ENCODE results near the gene HBG1. TPM values are rescaled to one million over a fixed set of nuclear protein-coding genes. Genes with fewer than 3 reads are reported as not detected.

Gene HBG1
- total RNA-seq, 2 donors from 2014 or later, result not detected

GRCh38 chr11:5291207-5291838, 41.7 kb upstream of the HBG1 start:
- no peak overlapping the region for H3K4me3 ChIP-seq
- H3K4me1 ChIP-seq, result no peaks in the 10 kb centered on the region
- H3K36me3 ChIP-seq (replicated peaks in 1 of 2; ENCODE audit: insufficient read depth in 1 of 2, low read depth in 2 of 2), result no peaks in the 10 kb centered on the region
- no peak for TF ChIP-seq POLR2A (IDR thresholded peaks at IDR 0.05)
- TF ChIP-seq, protein P1, sequence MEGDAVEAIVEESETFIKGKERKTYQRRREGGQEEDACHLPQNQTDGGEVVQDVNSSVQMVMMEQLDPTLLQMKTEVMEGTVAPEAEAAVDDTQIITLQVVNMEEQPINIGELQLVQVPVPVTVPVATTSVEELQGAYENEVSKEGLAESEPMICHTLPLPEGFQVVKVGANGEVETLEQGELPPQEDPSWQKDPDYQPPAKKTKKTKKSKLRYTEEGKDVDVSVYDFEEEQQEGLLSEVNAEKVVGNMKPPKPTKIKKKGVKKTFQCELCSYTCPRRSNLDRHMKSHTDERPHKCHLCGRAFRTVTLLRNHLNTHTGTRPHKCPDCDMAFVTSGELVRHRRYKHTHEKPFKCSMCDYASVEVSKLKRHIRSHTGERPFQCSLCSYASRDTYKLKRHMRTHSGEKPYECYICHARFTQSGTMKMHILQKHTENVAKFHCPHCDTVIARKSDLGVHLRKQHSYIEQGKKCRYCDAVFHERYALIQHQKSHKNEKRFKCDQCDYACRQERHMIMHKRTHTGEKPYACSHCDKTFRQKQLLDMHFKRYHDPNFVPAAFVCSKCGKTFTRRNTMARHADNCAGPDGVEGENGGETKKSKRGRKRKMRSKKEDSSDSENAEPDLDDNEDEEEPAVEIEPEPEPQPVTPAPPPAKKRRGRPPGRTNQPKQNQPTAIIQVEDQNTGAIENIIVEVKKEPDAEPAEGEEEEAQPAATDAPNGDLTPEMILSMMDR (IDR thresholded peaks at IDR 0.05), result peak in 3 of 7 experiments; percentile 6 to 28 (median 15)
- intact Hi-C loops (cut with DNase I), result no loop called here
- no peak for ATAC-seq
- no peak overlapping the region for H3K27ac ChIP-seq
- H3K9me3 ChIP-seq, result no peaks in the 10 kb centered on the region
- no peak for DNase-seq
- WGBS, 2 donors, result 66 to 73% methylated on average over 1 of the region's 1 CpG
- no peaks in the 10 kb centered on the region for H3K27me3 ChIP-seq

GRCh38 chr11:5290106-5290505, 40.4 kb upstream of the HBG1 start:
- Histone ChIP-seq H3K4me1 (no peaks in the 10 kb centered on the region), H3K36me3 (replicated peaks in 1 of 2; ENCODE audit: insufficient read depth in 1 of 2, low read depth in 2 of 2) (no peaks in the 10 kb centered on the region), H3K4me3 (no peak overlapping the region), H3K9me3 (no peaks in the 10 kb centered on the region), H3K27me3 (no peaks in the 10 kb centered on the region), H3K27ac (no peak overlapping the region)
- no peak for ATAC-seq
- no peak for TF ChIP-seq POLR2A (IDR thresholded peaks at IDR 0.05)
- TF ChIP-seq, protein P1 (IDR thresholded peaks at IDR 0.05), result no peak
- intact Hi-C loops (cut with DNase I), result no loop called here
- DNase-seq, result no peak
- 78 to 88% methylated on average over 1 of the region's 1 CpG for WGBS, 2 donors

DNA sequence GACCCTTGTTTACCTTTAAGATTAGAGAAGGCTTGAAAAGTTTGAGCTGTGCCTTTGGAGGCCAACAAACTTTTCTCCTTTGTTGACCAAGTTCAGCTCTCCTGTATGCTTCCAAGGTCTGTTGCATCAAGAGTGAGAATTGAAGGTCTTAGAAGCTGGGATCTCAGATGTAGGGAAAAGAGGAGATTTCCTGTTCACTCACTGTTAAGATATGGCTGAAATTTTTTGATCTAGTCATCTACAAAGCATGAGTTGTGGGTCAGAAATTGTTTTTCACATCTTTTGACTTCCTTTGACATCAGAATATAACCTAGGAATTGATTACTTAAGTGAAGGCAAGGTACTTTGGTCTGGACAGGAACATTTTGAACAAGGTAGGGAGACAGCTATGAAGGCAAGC, 40.0 kb upstream of the HBG1 start:
- no peaks in the 10 kb centered on the region for H3K36me3 ChIP-seq (replicated peaks in 1 of 2; ENCODE audit: insufficient read depth in 1 of 2, low read depth in 2 of 2)
- no peaks in the 10 kb centered on the region for H3K4me1 ChIP-seq
- DNase-seq, result no peak
- no peak overlapping the region for H3K4me3 ChIP-seq
- H3K27ac ChIP-seq, result no peak overlapping the region
- ATAC-seq, result no peak
- TF ChIP-seq, protein P1 (IDR thresholded peaks at IDR 0.05), result no peak
- no peak for TF ChIP-seq POLR2A (IDR thresholded peaks at IDR 0.05)
- H3K27me3 ChIP-seq, result no peaks in the 10 kb centered on the region
- intact Hi-C loops (cut with DNase I), result no loop called here
- no peaks in the 10 kb centered on the region for H3K9me3 ChIP-seq

DNA sequence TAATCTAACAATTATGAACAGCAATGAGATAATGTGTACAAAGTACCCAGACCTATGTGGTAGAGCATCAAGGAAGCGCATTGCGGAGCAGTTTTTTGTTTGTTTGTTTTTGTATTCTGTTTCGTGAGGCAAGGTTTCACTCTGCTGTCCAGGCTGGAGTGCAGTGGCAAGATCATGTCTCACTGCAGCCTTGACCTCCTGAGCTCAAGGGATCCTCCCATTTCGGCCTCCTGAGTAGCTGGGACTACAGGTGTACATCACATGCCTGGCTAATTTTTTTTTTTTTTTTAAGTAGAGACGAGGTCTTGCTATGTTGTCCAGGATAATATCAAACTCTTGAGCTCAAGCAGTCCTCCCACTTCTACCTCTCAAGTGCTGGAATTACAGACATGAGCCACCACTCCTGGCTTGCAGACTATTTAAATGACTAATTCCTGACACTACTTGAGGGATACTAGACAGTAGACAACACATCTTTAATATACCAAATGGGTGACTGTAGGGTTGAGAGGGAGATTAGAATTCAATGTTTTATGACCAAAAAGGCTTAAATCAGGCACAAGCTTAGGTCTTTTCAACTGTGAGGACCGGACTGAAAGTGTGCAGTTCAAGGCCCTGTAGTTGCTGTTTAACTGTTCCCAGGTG, 39.4 kb upstream of the HBG1 start:
- Histone ChIP-seq H3K27ac (no peak overlapping the region), H3K9me3 (no peaks in the 10 kb centered on the region), H3K27me3 (no peaks in the 10 kb centered on the region), H3K36me3 (replicated peaks in 1 of 2; ENCODE audit: insufficient read depth in 1 of 2, low read depth in 2 of 2) (no peaks in the 10 kb centered on the region), H3K4me1 (no peaks in the 10 kb centered on the region), H3K4me3 (no peak overlapping the region)
- 70 to 77% methylated on average over 6 of the region's 6 CpGs for WGBS, 2 donors
- TF ChIP-seq, protein P1 (IDR thresholded peaks at IDR 0.05), result no peak
- no peak for TF ChIP-seq POLR2A (IDR thresholded peaks at IDR 0.05)
- DNase-seq, result no peak
- no peak for ATAC-seq
- intact Hi-C loops (cut with DNase I), result no loop called here
